ENCODE measurements around the gene TMEM178B. TPM values are rescaled to one million over a fixed set of nuclear protein-coding genes. Genes with fewer than 3 reads are reported as not detected.
A peak's percentile ranks its signal among the peaks of the same experiment; 100 is the strongest.
"Not testable (repeated sequence)": the region's sequence is repeated elsewhere in the genome, so short reads cannot be mapped to it uniquely, and the experiment has no call there.

Gene TMEM178B
- total RNA-seq: under 1 TPM; 0.05 to 0.10 TPM

DNA sequence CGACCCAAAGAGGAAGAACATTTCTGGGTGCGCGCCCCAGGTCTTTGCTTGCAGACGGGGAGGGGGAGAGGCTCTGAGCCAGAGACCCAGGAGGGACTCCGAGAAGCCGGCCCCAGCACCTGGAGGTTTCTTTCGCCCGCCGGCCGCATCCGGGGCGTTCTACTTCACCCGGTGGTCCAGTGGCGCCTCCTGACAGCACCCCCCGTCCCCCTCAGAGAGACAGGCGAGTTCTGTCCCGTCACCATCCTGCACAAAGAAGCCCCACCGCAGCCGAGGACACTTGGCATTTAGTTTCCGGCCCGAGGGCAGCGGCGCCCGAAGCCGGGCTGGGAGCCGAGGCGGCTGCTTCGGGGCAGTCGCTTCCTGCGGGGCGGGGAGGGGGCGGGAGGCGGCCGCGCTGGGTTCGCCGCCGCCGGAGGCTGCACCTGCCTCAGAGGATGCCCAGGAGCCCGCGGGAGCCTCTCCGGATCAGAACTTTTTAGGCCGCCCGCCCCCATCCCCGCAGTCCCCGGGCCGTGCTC, at the start of gene TMEM178B:
TSS of gene TMEM178B (plus strand) at position 424 of the 521 bp plus-strand sequence.
- no peaks in the 10 kb centered on the region for H3K9me3 Mint-ChIP-seq (ENCODE audit: insufficient read depth)
- ATAC-seq (peak; percentile 34), DNase-seq (peak; percentile 28)
- H3K4me3 Mint-ChIP-seq: peak within 1 kb of the TSS; percentile 71
- H3K36me3 Mint-ChIP-seq (ENCODE audit: low read depth): no peaks in the 10 kb centered on the region
- CTCF ChIA-PET: no interaction called here
- H3K27ac Mint-ChIP-seq: no peak within 1 kb of the TSS
- H3K4me1 Mint-ChIP-seq (ENCODE audit: low read depth): peaks cover 22% of the 10 kb centered on the region
- POLR2A ChIA-PET: no interaction called here
- peaks cover 45% of the 10 kb centered on the region for H3K27me3 Mint-ChIP-seq (ENCODE audit: low read depth)

DNA sequence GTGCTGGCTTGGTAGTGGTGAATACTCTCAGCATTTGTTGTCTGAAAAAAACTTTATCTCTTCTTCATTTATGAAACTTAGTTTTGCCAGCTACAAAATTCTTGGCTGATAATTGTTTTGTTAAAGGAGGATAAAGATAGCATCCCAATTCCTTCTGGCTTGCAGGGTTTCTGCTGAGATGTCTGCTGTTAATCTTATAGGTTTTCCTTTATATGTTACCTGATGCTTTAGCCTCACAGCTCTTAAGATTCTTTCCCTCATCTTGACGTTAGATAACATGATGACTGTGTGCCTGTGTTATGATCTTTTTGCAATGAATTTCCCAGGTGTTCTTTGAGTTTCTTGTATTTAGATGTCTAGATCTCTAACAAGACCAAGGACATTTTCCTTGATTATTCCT, 49.2 kb upstream of the TMEM178B start:
- Mint-ChIP-seq H3K27ac (no peak overlapping the region), H3K36me3 (ENCODE audit: low read depth) (peaks cover 24% of the 10 kb centered on the region), H3K4me1 (ENCODE audit: low read depth) (peaks cover 19% of the 10 kb centered on the region), H3K9me3 (ENCODE audit: insufficient read depth) (peaks cover 30% of the 10 kb centered on the region), H3K27me3 (ENCODE audit: low read depth) (peaks cover 22% of the 10 kb centered on the region), H3K4me3 (no peak overlapping the region)
- ATAC-seq (no peak), DNase-seq (no peak)
- CTCF ChIA-PET: interaction anchor here (0.9 to 1.8 kb wide), 3 partner anchors 9 to 214 kb away, joined by 3 to 5 read pairs (median 5); partner anchors contain the start of gene MRPS33
- POLR2A ChIA-PET: interaction anchor here (2.8 kb wide), 1 partner anchor 10 kb away, joined by 16 read pairs; the partner anchor contains the start of gene MRPS33

DNA sequence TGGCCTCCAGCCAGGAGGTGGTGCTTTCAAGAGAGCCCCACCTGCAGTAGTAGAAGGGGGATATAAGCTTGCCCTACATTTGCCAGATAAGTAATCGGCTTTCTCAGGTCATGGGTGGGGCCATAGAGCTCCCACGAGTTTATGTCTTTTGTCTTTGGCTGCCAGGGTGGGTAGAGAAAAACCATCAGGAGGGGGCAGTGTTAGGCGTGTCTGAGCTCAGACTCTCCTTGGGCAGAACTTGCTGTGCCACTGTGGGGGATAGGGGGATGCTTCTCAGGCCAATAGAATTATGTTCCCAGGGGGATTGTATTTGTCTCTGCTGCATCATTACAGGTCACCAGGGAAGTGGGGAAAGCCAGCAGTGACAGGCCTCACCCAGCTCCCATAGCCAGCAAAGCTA, 46.8 kb upstream of the TMEM178B start:
- Mint-ChIP-seq H3K4me1 (ENCODE audit: low read depth) (peaks cover 19% of the 10 kb centered on the region), H3K27ac (no peak overlapping the region), H3K9me3 (ENCODE audit: insufficient read depth) (peaks cover 30% of the 10 kb centered on the region), H3K36me3 (ENCODE audit: low read depth) (peaks cover 24% of the 10 kb centered on the region), H3K4me3 (no peak overlapping the region), H3K27me3 (ENCODE audit: low read depth) (peaks cover 18% of the 10 kb centered on the region)
- ChIA-PET CTCF (no interaction called here), POLR2A (no interaction called here)
- no peak for ATAC-seq
- no peak for DNase-seq

DNA sequence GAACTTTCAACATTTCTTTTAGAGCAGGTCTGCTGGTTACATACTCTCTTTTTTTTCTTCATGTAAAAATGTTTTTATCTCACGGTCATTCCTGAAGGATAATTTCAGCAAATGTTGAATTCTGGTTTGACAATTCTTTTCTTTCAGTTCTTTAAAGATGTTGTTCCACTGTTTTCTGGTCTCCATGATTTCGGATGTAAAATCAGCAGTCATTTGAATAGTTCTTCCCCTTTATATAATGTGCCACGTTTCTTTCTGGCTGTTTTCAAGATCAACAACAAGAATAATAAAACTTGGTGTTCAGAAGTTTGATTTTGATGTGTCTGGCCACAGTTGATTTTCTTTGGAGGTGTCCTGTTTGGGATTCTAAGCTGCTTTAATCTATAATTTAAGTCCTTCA, 45.1 kb upstream of the TMEM178B start:
- Mint-ChIP-seq H3K9me3 (ENCODE audit: insufficient read depth) (peaks cover 24% of the 10 kb centered on the region), H3K4me1 (ENCODE audit: low read depth) (peaks cover 5% of the 10 kb centered on the region), H3K36me3 (ENCODE audit: low read depth) (peaks cover 15% of the 10 kb centered on the region), H3K27me3 (ENCODE audit: low read depth) (peaks cover 18% of the 10 kb centered on the region), H3K27ac (no peak overlapping the region), H3K4me3 (no peak overlapping the region)
- ATAC-seq (no peak), DNase-seq (no peak)
- ChIA-PET CTCF (interaction anchor here (1.4 kb wide), 1 partner anchor 12 kb away, joined by 3 read pairs; no protein-coding TSS in a partner anchor), POLR2A (no interaction called here)

DNA sequence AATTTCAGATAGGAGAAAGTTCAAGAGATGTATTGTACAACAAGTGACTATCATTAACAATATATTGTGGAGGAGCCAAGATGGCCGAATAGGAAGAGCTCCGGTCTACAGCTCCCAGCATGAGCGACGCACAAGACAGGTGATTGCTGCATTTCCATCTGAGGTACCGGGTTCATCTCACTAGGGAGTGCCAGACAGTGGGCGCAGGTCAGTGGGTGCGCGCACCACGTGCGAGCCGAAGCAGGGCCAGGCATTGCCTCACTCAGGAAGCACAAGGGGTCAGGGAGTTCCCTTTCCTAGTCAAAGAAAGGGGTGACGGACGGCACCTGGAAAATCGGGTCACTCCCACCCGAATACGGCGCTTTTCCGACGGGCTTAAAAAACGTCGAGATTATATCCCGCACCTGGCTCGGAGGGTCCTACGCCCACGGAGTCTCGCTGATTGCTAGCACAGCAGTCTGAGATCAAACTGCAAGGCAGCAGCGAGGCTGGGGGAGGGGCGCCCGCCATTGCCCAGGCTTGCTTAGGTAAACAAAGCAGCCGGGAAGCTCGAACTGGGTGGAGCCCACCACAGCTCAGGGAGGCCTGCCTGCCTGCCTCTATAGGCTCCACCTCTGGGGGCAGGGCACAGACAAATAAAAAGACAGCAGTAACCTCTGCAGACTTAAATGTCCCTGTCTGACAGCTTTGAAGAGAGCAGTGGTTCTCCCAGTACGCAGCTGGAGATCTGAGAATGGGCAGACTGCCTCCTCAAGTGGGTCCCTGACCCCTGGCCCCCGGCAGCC, 41.1 kb upstream of the TMEM178B start:
- H3K27ac Mint-ChIP-seq; H3K36me3 Mint-ChIP-seq (ENCODE audit: low read depth); ATAC-seq; DNase-seq; H3K9me3 Mint-ChIP-seq (ENCODE audit: insufficient read depth); H3K4me1 Mint-ChIP-seq (ENCODE audit: low read depth); CTCF ChIA-PET; POLR2A ChIA-PET; H3K4me3 Mint-ChIP-seq: not testable (repeated sequence)
- peaks cover 18% of the 10 kb centered on the region for H3K27me3 Mint-ChIP-seq (ENCODE audit: low read depth)

DNA sequence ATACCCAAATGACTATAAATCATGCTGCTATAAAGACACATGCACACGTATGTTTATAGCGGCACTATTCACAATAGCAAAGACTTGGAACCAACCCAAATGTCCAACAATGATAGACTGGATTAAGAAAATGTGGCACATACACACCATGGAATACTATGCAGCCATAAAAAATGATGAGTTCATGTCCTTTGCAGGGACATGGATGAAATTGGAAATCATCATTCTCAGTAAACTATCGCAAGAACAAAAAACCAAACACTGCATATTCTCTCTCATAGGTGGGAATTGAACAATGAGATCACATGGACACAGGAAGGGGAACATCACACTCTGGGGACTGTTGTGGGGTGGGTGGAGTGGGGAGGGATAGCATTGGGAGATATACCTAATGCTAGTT, 35.8 kb upstream of the TMEM178B start:
- POLR2A ChIA-PET; DNase-seq; CTCF ChIA-PET; H3K27ac Mint-ChIP-seq; ATAC-seq; H3K36me3 Mint-ChIP-seq (ENCODE audit: low read depth); H3K4me3 Mint-ChIP-seq; H3K9me3 Mint-ChIP-seq (ENCODE audit: insufficient read depth); H3K4me1 Mint-ChIP-seq (ENCODE audit: low read depth): not testable (repeated sequence)
- H3K27me3 Mint-ChIP-seq (ENCODE audit: low read depth): peaks cover 12% of the 10 kb centered on the region

DNA sequence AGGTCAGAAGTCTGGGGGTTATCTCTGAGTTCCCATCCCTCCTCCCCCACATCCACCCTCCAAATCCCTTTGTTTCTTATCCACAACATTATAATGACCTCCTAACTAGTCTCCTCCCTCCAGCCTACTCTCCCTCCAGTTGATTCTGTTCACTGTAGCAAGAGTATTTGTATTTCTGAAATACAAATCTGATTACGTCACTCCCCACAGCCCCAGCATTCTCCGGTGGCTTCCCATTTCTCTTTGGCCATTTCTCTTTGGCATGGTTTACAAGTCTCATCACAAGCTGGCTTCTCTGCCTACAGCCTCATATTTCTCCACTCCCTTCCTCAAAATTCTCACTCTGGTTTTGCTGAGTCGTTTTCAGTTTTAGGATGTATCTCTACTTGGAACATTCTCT, 34.5 kb upstream of the TMEM178B start:
- CTCF ChIA-PET: no interaction called here

DNA sequence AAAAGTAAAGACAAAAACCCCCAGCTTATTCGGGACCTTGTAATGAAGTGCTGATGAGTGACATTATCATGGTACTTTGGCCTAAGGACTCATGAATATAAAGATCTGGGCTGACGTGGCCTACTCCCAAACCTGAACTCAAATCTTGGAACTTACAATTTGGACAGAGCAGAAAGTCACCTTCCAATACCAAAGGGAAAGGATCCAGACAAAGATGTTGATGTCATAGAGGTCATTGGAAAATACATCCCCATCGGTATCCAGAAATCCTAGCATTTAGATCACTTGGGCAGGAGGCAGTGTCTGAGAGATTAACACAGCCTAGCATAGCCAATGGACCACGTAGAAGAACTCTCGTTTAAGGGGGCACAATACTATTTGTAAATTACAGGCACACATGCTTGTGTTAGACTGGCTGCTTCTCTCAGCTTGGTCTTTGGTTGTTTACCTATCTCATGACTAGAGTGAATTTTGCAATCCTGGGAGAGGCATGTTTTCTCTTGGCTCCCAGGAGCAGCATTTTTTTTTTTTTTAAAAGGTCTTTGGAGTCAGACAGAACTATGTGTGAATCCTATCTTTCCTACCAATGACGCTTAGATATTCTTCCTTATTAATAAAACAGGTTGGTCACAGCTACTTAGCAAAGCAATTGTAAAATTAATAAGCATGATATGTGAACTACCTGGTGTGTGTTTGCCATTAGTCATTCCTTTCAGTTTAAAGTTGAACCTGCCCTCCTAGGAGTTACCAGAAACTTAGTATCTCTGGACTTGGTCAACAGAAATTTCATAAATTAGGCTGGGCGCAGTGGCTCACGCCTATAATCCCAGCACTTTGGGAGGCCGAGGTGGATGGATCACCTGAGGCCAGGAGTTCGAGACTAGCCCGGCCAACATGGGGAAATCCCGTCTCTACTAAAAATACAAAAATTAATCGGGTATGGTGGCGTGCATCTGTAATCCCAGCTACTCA, 31.4 kb upstream of the TMEM178B start:
- H3K27ac Mint-ChIP-seq: no peak overlapping the region
- POLR2A ChIA-PET: no interaction called here
- H3K4me3 Mint-ChIP-seq: no peak overlapping the region
- H3K36me3 Mint-ChIP-seq (ENCODE audit: low read depth): no peaks in the 10 kb centered on the region
- H3K27me3 Mint-ChIP-seq (ENCODE audit: low read depth): peaks cover 22% of the 10 kb centered on the region
- no peaks in the 10 kb centered on the region for H3K4me1 Mint-ChIP-seq (ENCODE audit: low read depth)
- ATAC-seq: no peak
- no peak for DNase-seq
- CTCF ChIA-PET: no interaction called here
- no peaks in the 10 kb centered on the region for H3K9me3 Mint-ChIP-seq (ENCODE audit: insufficient read depth)

More for the DNA sequence above, 34.5 kb upstream of the TMEM178B start:
- Mint-ChIP-seq H3K9me3 (ENCODE audit: insufficient read depth) (no peaks in the 10 kb centered on the region), H3K4me1 (ENCODE audit: low read depth) (no peaks in the 10 kb centered on the region), H3K4me3 (no peak overlapping the region), H3K27me3 (ENCODE audit: low read depth) (peaks cover 12% of the 10 kb centered on the region), H3K27ac (no peak overlapping the region), H3K36me3 (ENCODE audit: low read depth) (no peaks in the 10 kb centered on the region)
- POLR2A ChIA-PET: no interaction called here
- ATAC-seq (no peak), DNase-seq (no peak)

DNA sequence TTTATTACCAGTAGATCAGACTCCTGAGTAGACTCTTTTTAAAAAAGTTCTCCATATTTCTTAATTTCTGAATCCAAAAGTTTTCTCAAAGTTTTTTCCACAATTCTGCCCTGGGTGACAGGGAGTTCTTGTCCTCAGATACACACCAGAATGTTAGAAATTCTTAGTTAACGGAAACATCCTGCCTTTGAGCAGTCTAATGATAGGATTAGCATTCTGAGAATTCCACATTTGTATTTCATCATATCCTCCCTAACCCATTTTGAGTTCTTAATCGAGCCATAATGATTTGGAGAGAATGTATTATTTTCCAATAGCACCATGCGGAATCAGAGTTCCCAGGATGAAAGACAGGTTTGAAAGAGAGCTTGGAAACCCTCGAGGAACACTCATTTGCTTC, 30.2 kb upstream of the TMEM178B start:
- Mint-ChIP-seq H3K27ac (no peak overlapping the region), H3K4me3 (no peak overlapping the region), H3K4me1 (ENCODE audit: low read depth) (no peaks in the 10 kb centered on the region), H3K36me3 (ENCODE audit: low read depth) (no peaks in the 10 kb centered on the region), H3K27me3 (ENCODE audit: low read depth) (peaks cover 27% of the 10 kb centered on the region), H3K9me3 (ENCODE audit: insufficient read depth) (no peaks in the 10 kb centered on the region)
- ChIA-PET POLR2A (no interaction called here), CTCF (interaction anchor here (0.9 kb wide), 1 partner anchor 490 kb away, joined by 3 read pairs; no protein-coding TSS in a partner anchor)
- DNase-seq (no peak), ATAC-seq (no peak)

DNA sequence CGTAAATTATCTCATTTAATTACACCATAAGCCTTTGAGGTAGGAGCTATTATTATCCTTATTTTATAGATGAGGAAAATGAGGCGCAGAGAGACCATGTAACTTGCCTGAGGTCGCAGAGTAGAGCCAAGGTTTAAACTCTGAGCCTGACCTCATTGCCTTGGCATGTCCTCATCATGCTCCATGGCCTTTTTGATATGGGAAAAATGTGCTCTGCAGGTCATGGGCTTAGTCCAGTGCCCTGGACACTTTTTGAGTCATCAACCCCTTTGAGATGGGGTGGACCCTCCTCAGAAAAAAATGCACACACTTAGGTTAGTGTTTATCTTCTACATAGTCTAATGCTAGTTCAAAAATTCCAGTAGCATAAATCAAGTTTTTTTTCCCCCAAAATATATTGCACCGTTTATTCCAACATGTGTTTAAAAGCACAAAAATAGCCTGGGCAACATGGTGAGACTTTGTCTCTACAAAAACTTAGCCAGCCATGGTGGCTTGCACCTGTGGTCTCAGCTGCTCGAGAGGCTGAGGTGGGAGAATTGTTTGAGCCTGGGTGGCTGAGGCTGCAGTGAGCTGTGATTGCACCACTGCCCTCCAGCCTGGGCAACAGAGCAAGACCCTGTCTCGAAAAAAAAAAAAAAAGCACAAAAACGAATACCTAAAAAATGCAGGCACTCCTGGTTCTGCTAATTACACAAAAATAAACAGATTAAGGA, 28.6 kb upstream of the TMEM178B start:
- no peak for ATAC-seq
- no peaks in the 10 kb centered on the region for H3K9me3 Mint-ChIP-seq (ENCODE audit: insufficient read depth)
- H3K4me3 Mint-ChIP-seq: no peak overlapping the region
- H3K27ac Mint-ChIP-seq: no peak overlapping the region
- no peaks in the 10 kb centered on the region for H3K36me3 Mint-ChIP-seq (ENCODE audit: low read depth)
- CTCF ChIA-PET: no interaction called here
- peaks cover 30% of the 10 kb centered on the region for H3K27me3 Mint-ChIP-seq (ENCODE audit: low read depth)
- no peaks in the 10 kb centered on the region for H3K4me1 Mint-ChIP-seq (ENCODE audit: low read depth)
- POLR2A ChIA-PET: no interaction called here
- no peak for DNase-seq

DNA sequence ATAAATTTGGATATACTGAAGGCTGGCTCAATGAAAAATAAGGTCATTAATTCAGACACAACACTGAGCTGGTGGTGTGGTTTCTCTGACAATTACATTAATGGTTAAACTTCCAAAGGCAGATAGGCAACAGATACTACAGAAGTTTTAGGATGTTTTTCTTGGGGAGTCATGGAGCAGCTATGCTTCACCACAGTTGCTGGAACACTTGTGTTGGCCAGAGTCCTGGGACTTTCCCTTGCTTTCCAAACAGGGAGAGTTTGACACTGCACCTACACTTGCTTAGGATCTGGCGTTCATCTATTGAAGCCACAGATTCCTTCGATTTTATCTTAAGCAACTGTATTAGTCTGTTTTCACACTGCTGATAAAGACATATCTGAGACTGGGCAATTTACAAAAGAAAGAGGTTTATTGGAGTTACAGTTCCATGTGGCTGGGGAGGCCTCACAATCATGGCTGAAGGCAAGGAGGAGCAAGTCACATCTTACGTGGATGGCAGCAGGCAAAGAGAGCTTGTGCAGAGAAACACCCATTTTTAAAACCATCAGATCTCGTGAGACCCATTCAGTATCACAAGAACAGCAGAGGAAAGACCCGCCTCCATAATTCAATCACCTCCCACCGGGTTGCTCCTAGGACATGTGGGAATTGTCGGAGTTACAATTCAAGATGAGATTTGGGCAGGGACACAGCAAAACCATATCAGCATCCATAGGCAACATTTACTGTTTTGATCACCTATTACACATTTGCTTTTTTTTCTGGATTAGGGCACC, 27.8 kb upstream of the TMEM178B start:
- ChIA-PET POLR2A (no interaction called here), CTCF (no interaction called here)
- Mint-ChIP-seq H3K27me3 (ENCODE audit: low read depth) (peaks cover 29% of the 10 kb centered on the region), H3K9me3 (ENCODE audit: insufficient read depth) (no peaks in the 10 kb centered on the region), H3K4me1 (ENCODE audit: low read depth) (no peaks in the 10 kb centered on the region), H3K27ac (no peak overlapping the region), H3K4me3 (no peak overlapping the region), H3K36me3 (ENCODE audit: low read depth) (no peaks in the 10 kb centered on the region)
- ATAC-seq: no peak
- DNase-seq: no peak
